HG03025 (cell line): ENCODE results near the gene PREX1.

Experiments
- ATAC-seq: cut with Tn5 transposase; IDR thresholded peaks from one replicate; pipeline ENCODE4 v1.9.1; 2021; ENCODE audit warnings: mild to moderate bottlenecking, moderate library complexity; ENCODE audit not compliant: unreplicated experiment, low FRiP score

Gene PREX1

GRCh38 chr20:48648482-48649051 is 179.2 kb downstream of the PREX1 start:
- ATAC-seq = no peak

- no peak for ATAC-seq
Measured at GRCh38 chr20:48647858-48648257, 179.9 kb downstream of the PREX1 start.

GRCh38 chr20:48645666-48646065 is 182.1 kb downstream of the PREX1 start:
- ATAC-seq = no peak

GRCh38 chr20:48644286-48644828 is 183.4 kb downstream of the PREX1 start:
- no peak for ATAC-seq

GRCh38 chr20:48642105-48642880 is 185.5 kb downstream of the PREX1 start:
- no peak for ATAC-seq

- ATAC-seq = no peak
Measured at GRCh38 chr20:48640871-48641270, 186.9 kb downstream of the PREX1 start.

- no peak for ATAC-seq
Measured at GRCh38 chr20:48639899-48640298, 187.9 kb downstream of the PREX1 start.

- ATAC-seq = no peak
Measured at GRCh38 chr20:48638546-48638945, 189.3 kb downstream of the PREX1 start.

GRCh38 chr20:48637461-48637860 is 190.3 kb downstream of the PREX1 start:
- ATAC-seq = no peak

- no peak for ATAC-seq
Measured at GRCh38 chr20:48636301-48636700, 191.5 kb downstream of the PREX1 start.

GRCh38 chr20:48635791-48636267 is 192.0 kb downstream of the PREX1 start:
- ATAC-seq = no peak

GRCh38 chr20:48635361-48635760 is 192.4 kb downstream of the PREX1 start:
- no peak for ATAC-seq

GRCh38 chr20:48634641-48635040 is 193.2 kb downstream of the PREX1 start:
- ATAC-seq = no peak

GRCh38 chr20:48633620-48634257 is 194.1 kb downstream of the PREX1 start:
- ATAC-seq = no peak

GRCh38 chr20:48632825-48633619 is 194.8 kb downstream of the PREX1 start:
- ATAC-seq = no peak

GRCh38 chr20:48632017-48632824 is 195.6 kb downstream of the PREX1 start:
- ATAC-seq = no peak

GRCh38 chr20:48631114-48632016 is 196.4 kb downstream of the PREX1 start:
- ATAC-seq = no peak

- ATAC-seq = no peak
Measured at GRCh38 chr20:48630342-48631075, 197.3 kb downstream of the PREX1 start.
